PFSK-1 (cell line): ENCODE data around the gene FBXO31.

Experiments used
- FOXP2 ChIP-seq: optimal IDR thresholded peaks from 2 replicates; pipeline ENCODE3; 2011; ENCODE audit warnings: borderline replicate concordance, control low read depth, inconsistent platforms; ENCODE audit not compliant: insufficient read depth; ENCODE audit errors: extremely low read length, extremely low read depth
- POLR2AphosphoS5 ChIP-seq: IDR thresholded peaks from 2 replicates; pipeline ENCODE4 v1.6.1; 2012; ENCODE audit warnings: low read depth, mild to moderate bottlenecking, control low read depth, low read length, moderate library complexity
- TAF1 ChIP-seq: IDR thresholded peaks from 2 replicates; pipeline ENCODE4 v1.6.1; 2012; ENCODE audit warnings: low read length, control low read depth, borderline replicate concordance; ENCODE audit not compliant: insufficient read depth
- TF ChIP-seq, protein P1 (sequence below), 2 experiments: IDR thresholded peaks; 2 replicates each; pipeline versions ENCODE4 v1.6.1 to v1.8.0; 2011 to 2012; ENCODE audit warnings: low read depth in 2 of 2, low read length in 2 of 2, control low read depth in 1 of 2, inconsistent platforms in 1 of 2, mild to moderate bottlenecking in 1 of 2, moderate library complexity in 1 of 2; ENCODE audit not compliant: insufficient read depth in 1 of 2

DNA sequence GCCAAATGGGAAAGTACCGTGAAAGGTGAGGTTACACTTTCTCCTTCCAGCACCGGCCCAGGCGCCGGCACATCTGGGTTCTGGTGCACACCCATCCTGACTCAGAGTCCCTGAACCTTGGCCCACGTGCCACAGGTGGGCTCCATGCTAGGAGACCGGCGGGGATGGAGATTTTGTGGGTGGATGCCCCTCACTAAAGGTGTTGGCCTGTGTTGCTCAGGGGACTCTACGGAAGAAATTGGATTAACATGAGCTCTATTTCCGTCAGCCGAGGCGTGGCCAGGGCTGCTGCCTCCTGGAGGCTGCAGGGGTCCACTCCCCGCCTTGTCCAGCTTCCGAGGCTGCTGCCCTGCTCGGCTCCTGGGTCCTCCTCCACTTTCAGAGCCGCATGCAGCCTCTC is 30.8 kb downstream of the FBXO31 start:
- TF ChIP-seq, protein P1, sequence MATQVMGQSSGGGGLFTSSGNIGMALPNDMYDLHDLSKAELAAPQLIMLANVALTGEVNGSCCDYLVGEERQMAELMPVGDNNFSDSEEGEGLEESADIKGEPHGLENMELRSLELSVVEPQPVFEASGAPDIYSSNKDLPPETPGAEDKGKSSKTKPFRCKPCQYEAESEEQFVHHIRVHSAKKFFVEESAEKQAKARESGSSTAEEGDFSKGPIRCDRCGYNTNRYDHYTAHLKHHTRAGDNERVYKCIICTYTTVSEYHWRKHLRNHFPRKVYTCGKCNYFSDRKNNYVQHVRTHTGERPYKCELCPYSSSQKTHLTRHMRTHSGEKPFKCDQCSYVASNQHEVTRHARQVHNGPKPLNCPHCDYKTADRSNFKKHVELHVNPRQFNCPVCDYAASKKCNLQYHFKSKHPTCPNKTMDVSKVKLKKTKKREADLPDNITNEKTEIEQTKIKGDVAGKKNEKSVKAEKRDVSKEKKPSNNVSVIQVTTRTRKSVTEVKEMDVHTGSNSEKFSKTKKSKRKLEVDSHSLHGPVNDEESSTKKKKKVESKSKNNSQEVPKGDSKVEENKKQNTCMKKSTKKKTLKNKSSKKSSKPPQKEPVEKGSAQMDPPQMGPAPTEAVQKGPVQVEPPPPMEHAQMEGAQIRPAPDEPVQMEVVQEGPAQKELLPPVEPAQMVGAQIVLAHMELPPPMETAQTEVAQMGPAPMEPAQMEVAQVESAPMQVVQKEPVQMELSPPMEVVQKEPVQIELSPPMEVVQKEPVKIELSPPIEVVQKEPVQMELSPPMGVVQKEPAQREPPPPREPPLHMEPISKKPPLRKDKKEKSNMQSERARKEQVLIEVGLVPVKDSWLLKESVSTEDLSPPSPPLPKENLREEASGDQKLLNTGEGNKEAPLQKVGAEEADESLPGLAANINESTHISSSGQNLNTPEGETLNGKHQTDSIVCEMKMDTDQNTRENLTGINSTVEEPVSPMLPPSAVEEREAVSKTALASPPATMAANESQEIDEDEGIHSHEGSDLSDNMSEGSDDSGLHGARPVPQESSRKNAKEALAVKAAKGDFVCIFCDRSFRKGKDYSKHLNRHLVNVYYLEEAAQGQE (IDR thresholded peaks at IDR 0.05; ENCODE audit: insufficient read depth in 1 of 2, low read depth in 2 of 2, low read length in 2 of 2) = no peak
- no peak for TF ChIP-seq TAF1
- TF ChIP-seq POLR2AphosphoS5 = no peak
- no peak for TF ChIP-seq FOXP2
